Retinal pigment epithelial cell (primary cell): ENCODE results near the gene RUNX3.

Experiments
- DNase-seq: peaks from one replicate; pipeline ENCODE4 v3.0.0-alpha.2; 2010; ENCODE audit warnings: low read depth
- H3K4me3 ChIP-seq: 2 replicates; pipeline ENCODE4 v1.5.1; 2011; ENCODE audit warnings: mild to moderate bottlenecking, low read length, control low read depth, moderate library complexity
- CTCF ChIP-seq: conservative IDR thresholded peaks from 2 replicates; pipeline ENCODE4 v1.5.1; 2011; ENCODE audit warnings: low read depth, low read length, control low read depth, inconsistent platforms

Gene RUNX3

GRCh38 chr1:24855474-24855873, 74.6 kb downstream of the RUNX3 start:
- H3K4me3 ChIP-seq = no peak overlapping the region
- no peak for DNase-seq
- no peak for TF ChIP-seq CTCF

- no peak for TF ChIP-seq CTCF
- no peak overlapping the region for H3K4me3 ChIP-seq
- DNase-seq = no peak
Observed at GRCh38 chr1:24853649-24854048, 76.4 kb downstream of the RUNX3 start.

GRCh38 chr1:24850328-24850920, 79.7 kb downstream of the RUNX3 start:
- no peak overlapping the region for H3K4me3 ChIP-seq
- no peak for TF ChIP-seq CTCF
- peak; percentile 67 for DNase-seq

GRCh38 chr1:24849672-24850295, 80.3 kb downstream of the RUNX3 start:
- H3K4me3 ChIP-seq = no peak overlapping the region
- peak; percentile 41 for TF ChIP-seq CTCF
- no peak for DNase-seq
